Transverse colon (tissue), 4 donors: ENCODE measurements around the gene CS. TPM values are rescaled to one million over a fixed set of nuclear protein-coding genes. Genes with fewer than 3 reads are reported as not detected.
"Not testable (repeated sequence)": the region's sequence is repeated elsewhere in the genome, so short reads cannot be mapped to it uniquely, and the experiment has no call there.

ENCODE experiments used
- DNase-seq: peaks from one replicate; pipeline ENCODE4 v3.0.0-alpha.2; 2019
- H3K27ac ChIP-seq, 4 donors: fragments of 200-600 bp; sonication (generic); 2 replicates each; pipeline ENCODE4 v1.5.1; 2016 to 2018; ENCODE audit warnings: inconsistent platforms in 4 of 4
- H3K27me3 ChIP-seq: fragments of 200-600 bp; sonication (generic); 2 replicates; pipeline ENCODE4 v1.5.1; 2017; ENCODE audit warnings: inconsistent platforms
- H3K36me3 ChIP-seq, 4 donors: fragments of 200-600 bp; sonication (generic); 2 replicates each; pipeline ENCODE4 v1.5.1; 2017 to 2019; ENCODE audit warnings: inconsistent platforms in 4 of 4
- H3K4me1 ChIP-seq, 4 donors: fragments of 200-600 bp; sonication (generic); 2 replicates each; pipeline ENCODE4 v1.5.1; 2017 to 2020; ENCODE audit warnings: inconsistent platforms in 4 of 4
- H3K4me3 ChIP-seq, 4 donors: fragments of 200-600 bp; sonication (generic); 1 replicate in 1 of 4; 2 replicates in 3 of 4; pipeline versions ENCODE4 v1.5.1 to v1.6.1; 2017 to 2019; ENCODE audit warnings: inconsistent platforms in 4 of 4
- H3K9me3 ChIP-seq, 2 donors: fragments of 200-600 bp; sonication (generic); 2 replicates each; pipeline ENCODE4 v1.5.1; 2017 to 2019; ENCODE audit warnings: inconsistent platforms in 2 of 2
- CTCF ChIP-seq, 5 experiments: fragments of 200-600 bp in 3 of 5; fragments of 450-650 bp in 2 of 5; sonication (generic) in 3 of 5; IDR thresholded peaks; 1 replicate in 2 of 5; 2 replicates in 3 of 5; pipeline ENCODE4 v1.5.1; 2016 to 2017; ENCODE audit warnings: antibody characterized with exemption in 5 of 5, inconsistent platforms in 3 of 5, mild to moderate bottlenecking in 2 of 5, moderate library complexity in 1 of 5
- EP300 ChIP-seq: sonication (generic); formaldehyde crosslinking; IDR thresholded peaks from one replicate; pipeline ENCODE4 v1.6.1; 2017; ENCODE audit warnings: antibody characterized with exemption, low read depth
- POLR2A ChIP-seq: fragments of 450-650 bp; IDR thresholded peaks from one replicate; pipeline ENCODE4 v1.6.1; 2016; ENCODE audit warnings: antibody characterized with exemption, mild to moderate bottlenecking, moderate library complexity
- POLR2AphosphoS5 ChIP-seq, 3 donors: sonication (generic); formaldehyde crosslinking; IDR thresholded peaks; one replicate each; pipeline ENCODE4 v1.6.1; 2016; ENCODE audit warnings: antibody characterized with exemption in 3 of 3
- WGBS, 2 donors: methylation state at CpG; one replicate each; pipeline ENCODE4 v1.1.5; 2018; ENCODE audit warnings: low coverage in 1 of 2; 5-methylcytosine and 5-hydroxymethylcytosine counted together
- in situ Hi-C, 4 donors: fragments of 200-750 bp; cut with MboI; loops; one replicate each; pipeline versions ENCODE4 v1.15.0 to v1.15.1; 2017; ENCODE audit warnings: low sequenced_read_pairs in 3 of 4, low pct_ligation_motif_present in 1 of 4, low pct_unique_long_range_greater_than_20kb in 1 of 4
- intact Hi-C: fragments of 100-400 bp; cut with DNase I; formaldehyde crosslinking; loops from one replicate; pipeline ENCODE4 v1.15.1; 2023; ENCODE audit warnings: low total_unique reads
- total RNA-seq, 4 donors: library from RNA; depleted of rRNA; stranded (reverse); fragments of >200 nt; gene quantifications; one replicate each; pipeline ENCODE4 v1.1.0, GENCODE V29; 2016

Gene CS
- total RNA-seq, 4 donors from 2014 or later = 92.4 to 297 (median 213) TPM

- no peak for TF ChIP-seq CTCF (IDR thresholded peaks at IDR 0.05)
- no peak for TF ChIP-seq EP300
- TF ChIP-seq POLR2AphosphoS5 (IDR thresholded peaks at IDR 0.05) = no peak
- TF ChIP-seq POLR2A = no peak
- Histone ChIP-seq H3K4me1 (no peaks in the 10 kb centered on the region), H3K27me3 (no peaks in the 10 kb centered on the region), H3K36me3 (peaks cover 0 to 51% (median 18%) of the 10 kb centered on the region in 4 donors), H3K27ac (no peak overlapping the region), H3K4me3 (no peak overlapping the region), H3K9me3 (no peaks in the 10 kb centered on the region)
- intact Hi-C loops = no loop called here
- 92 to 100% methylated on average over 1 to 8 of the region's 8 CpGs for WGBS, 2 donors
- no peak for DNase-seq
- in situ Hi-C loops = loop anchor here in 1 of 4 donors (25.0 kb wide), 1 partner anchor 136 kb away; the partner anchor contains the start of genes MIP and SPRYD4
Measured at GRCh38 chr12:56326126-56326525, 26.0 kb upstream of the CS start.

- intact Hi-C loops = no loop called here
- in situ Hi-C loops = no loop called here
- WGBS, 2 donors = 95 to 100% methylated on average over 5 to 6 of the region's 6 CpGs
- Histone ChIP-seq H3K27me3 (no peaks in the 10 kb centered on the region), H3K4me3 (no peak overlapping the region), H3K4me1 (no peaks in the 10 kb centered on the region), H3K36me3 (peaks cover 0 to 51% (median 24%) of the 10 kb centered on the region in 4 donors), H3K9me3 (no peaks in the 10 kb centered on the region), H3K27ac (no peak overlapping the region)
- DNase-seq = no peak
- TF ChIP-seq POLR2AphosphoS5 (IDR thresholded peaks at IDR 0.05) (no peak), EP300 (no peak), CTCF (IDR thresholded peaks at IDR 0.05) (no peak), POLR2A (no peak)
Measured at GRCh38 chr12:56324206-56324605, 24.1 kb upstream of the CS start.

GRCh38 chr12:56321610-56322009 is 21.5 kb upstream of the CS start:
- 93% methylated on average over 8 of the region's 8 CpGs; no CpG with 5 or more reads in 1 of the 2 donors for WGBS, 2 donors
- H3K27ac ChIP-seq, intact Hi-C loops, H3K4me3 ChIP-seq, in situ Hi-C loops, H3K27me3 ChIP-seq, DNase-seq, H3K4me1 ChIP-seq, H3K9me3 ChIP-seq: not testable (repeated sequence)
- H3K36me3 ChIP-seq = peaks cover 0 to 52% (median 21%) of the 10 kb centered on the region in 4 donors

GRCh38 chr12:56321027-56321426 is 20.9 kb upstream of the CS start:
- in situ Hi-C loops = no loop called here

More at GRCh38 chr12:56321027-56321426, 20.9 kb upstream of the CS start:
- intact Hi-C loops = no loop called here
- Histone ChIP-seq H3K9me3 (no peaks in the 10 kb centered on the region), H3K4me1 (peaks cover 5 to 6% (median 5%) of the 10 kb centered on the region in 4 donors), H3K4me3 (no peak overlapping the region), H3K27ac (no peak overlapping the region), H3K36me3 (peaks cover 0 to 52% (median 18%) of the 10 kb centered on the region in 4 donors), H3K27me3 (no peaks in the 10 kb centered on the region)
- TF ChIP-seq POLR2AphosphoS5 (IDR thresholded peaks at IDR 0.05) = no peak
- TF ChIP-seq EP300 = no peak
- TF ChIP-seq POLR2A = no peak
- TF ChIP-seq CTCF (IDR thresholded peaks at IDR 0.05) = no peak
- no peak for DNase-seq
- WGBS, 2 donors = 82% methylated on average over 2 of the region's 2 CpGs; no CpG with 5 or more reads in 1 of the 2 donors
